SHP77 treated with DMSO at 0.1 percent for 48 hours (cell line): ENCODE measurements around the gene MID1IP1.

ENCODE experiments used
- DNase-seq: peaks from one replicate; lab custom pipeline; 2025; lab: John Stamatoyannopoulos, UW

MID1IP1 gene

DNA sequence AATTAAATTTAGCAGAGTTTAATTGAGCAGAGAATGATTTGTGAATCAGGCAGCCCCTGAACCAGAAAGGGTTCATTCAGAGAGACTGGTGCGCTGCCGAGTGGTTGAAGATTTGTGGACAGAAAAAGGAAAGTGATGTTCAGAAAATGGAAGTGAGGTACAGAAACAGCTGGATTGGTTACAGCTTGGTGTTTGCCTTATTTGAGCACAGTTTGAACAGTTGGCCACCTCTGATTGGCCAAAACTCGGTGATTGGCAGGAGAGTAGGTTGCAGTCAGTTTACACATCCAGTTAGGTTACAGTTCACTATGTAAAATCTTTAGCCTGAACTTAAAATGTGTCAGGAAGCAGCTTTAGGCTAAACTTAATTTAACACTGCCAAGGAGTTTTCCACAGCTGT is 14.9 kb downstream of the MID1IP1 start:
- no peak for DNase-seq

DNA sequence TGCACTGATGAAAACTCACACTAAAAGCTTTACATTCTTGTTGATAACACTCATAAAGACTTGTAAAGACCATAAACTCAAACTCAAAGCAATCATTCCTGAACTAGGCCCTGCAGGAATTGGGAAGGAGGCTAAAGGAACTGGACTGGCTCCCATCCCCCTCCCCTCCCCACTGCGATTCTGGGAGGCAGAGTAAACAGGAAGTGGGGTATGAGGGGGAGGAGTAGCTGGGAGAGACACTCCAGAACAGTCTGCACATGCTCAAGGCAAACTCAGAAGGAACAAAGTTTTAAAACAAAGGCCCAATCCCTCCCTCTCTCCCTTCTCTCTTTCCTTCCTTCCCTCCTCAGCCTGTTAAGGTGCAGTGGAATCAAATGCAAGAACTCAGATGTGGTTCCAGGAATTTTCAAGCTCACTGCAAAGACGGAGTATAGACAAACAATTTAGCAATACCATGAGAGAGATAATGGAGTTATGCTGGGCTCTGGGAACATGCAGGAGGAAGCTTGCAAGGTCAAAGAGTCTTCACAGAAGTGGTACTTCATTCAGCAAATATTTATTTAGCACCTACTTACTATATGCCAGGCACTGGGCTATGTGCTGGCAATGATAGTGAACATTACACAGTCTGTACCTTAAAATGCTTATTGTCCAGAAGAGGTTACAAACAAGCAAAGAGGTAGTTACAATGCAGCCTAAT is 15.9 kb downstream of the MID1IP1 start:
- DNase-seq, result no peak

DNA sequence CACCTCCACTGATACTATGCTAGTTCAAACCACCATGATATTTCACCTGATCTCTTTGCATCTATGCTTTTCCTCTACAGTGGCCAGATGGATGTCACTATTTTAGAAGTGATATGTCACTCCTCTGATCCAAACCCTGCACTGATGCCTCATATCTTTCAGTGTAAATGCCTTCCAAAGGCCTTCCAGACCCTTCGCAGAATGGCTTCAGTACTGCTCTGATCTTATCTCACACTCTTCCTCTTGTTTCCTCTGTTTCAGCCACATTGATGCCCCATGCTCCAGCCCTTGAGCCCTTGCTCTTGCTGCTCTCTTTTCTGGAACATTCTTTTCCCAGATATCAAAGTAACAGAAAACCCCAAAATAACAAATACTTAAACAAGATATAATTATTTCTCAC is 17.9 kb downstream of the MID1IP1 start:
- no peak for DNase-seq

DNA sequence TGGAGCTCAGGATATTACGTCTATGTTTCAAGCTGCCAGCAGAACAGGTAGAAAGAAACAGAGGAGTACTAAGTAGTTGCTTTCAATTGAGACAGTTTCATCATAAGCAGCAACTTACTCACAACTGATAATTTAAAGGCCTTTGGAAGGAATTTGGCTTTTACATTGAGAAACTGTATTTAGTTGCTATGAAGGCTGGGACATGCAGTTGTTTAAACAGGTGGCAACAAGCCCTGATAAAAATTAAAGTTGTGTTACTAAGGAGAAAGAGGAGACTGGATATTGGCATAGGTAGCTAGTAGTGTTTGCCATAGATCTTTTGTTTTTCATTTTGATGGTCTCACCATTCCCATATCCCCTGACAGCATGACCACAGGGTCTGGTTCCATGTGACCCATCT is 18.4 kb downstream of the MID1IP1 start:
- DNase-seq, result no peak

DNA sequence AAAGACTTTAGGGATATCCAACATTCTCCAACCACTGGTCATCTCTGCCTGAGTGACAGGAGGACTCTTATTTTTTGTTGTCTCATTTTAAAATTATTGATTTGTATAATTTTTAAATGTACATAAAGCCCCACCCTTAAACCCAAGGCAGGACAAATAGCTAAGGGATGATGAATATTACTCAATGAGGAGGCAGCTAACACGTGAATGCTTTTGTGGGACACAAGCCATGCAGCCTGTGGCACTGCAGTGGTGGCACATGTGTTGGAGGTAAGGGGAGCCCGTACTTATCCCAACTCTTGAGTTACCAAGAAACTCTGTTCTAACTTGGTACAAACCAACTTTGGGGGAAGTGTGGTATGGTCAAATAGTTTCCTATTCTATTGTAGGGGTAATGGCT is 19.5 kb downstream of the MID1IP1 start:
- DNase-seq, result no peak

DNA sequence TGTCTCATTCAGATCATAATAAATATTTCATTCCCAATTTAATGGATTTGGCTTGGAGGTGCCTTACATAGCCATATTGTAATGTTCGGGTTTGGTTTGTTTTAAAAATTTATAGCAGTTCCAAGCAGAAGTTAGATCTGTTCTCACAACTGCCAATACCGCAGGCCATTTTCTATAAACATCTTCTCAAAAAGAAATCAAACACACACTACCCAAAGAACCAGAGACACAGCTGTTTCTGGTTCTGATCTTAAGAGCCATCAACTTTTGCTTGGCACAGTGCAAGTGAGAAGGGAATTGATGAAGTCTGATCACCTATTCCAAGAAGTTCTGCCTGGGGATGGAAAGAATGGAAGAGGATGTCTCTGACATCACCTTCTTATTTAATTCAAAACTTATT is 22.9 kb downstream of the MID1IP1 start:
- no peak for DNase-seq

DNA sequence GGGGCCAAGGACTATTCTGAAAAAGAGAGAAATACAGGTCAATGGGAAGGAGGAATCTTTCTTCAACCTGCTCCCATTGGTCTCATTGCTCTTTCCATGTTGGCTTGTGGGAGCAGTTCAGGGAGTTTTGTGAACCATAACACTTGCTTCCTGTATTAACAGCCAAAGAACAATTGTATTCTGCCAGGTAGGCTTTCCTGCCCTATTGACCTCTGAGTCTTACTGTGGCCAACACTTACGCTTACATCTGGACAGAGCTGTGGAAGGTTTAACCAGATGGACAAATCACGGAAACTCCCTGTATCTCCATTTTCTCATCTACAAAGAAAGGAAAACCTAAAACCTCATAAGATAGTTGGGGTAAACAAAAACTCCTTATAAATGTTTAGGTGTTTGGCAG is 30.7 kb downstream of the MID1IP1 start:
- DNase-seq, result no peak

DNA sequence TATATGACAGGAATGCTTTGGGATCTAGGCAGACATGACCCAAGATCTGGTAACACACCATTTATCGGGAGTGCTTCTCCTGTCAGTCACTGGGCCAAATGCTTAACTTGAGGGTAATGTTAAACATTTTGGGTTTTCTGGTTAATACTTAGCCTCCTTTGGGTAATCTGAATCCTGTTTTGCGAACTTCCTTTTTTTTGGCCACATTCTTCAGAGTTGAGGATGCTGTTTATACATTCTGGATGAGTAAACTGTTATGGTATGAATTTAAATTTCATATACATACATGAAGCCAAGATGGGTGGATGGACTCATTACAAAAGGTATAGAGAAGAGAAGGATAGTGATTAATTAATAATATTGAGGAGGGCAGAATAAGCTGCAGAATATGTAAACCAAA is 36.1 kb downstream of the MID1IP1 start:
- DNase-seq, result no peak

DNA sequence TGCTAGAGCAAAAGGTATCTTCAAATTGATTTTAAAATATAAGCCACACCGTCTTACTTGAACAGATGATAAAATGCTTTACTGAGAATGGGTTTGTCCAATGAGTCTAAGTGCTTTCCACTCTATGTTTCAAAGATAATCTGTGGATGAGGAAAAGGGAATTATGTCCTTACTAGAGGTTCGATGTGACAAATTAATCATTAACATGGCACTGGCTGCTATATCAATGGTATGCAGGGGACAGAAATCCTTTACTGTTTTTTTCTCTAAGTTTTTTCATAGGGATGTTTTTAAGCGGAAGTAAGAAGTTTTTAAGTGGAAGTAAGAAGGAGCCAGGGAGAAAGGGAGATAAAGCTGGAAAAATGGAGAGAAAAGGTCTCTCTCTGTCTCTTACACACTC is 38.0 kb downstream of the MID1IP1 start:
- no peak for DNase-seq

DNA sequence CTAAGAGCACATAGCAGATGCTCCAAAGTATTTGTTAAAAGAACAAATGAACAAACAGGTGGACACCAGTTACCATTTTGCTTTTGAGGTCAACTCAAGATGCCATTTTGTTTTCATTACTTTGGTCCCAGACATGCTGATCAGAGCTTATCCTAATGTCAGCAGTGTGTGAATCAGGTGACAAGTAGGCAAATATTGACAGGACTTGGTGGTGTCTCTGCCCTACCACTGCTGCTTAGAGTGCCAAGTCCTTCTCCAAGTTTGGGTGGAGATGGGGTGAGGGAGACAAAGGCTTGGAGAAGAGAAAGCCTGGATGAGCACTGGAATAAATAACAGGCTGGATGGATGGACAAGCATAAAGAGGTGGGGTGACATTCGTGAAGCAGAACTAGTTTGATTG is 38.7 kb downstream of the MID1IP1 start:
- DNase-seq, result no peak

DNA sequence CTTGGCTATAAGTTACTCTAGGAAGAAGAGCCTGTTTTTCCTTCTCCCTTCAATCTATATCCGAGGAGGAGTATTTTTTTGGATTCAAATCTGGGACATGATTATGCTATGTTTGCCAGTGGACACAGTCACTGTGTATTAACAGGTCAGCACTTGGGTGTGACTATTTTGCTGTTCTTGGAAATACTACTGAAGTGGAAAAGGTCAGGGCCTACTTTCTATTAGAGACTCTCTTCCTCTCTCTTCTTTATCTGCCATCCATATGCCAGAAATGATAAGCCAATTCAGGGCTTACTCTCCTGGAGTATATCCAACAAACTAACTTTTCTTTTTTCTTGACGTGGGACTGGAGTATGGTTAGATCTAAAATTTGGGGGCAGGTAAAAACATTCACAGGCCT is 40.5 kb downstream of the MID1IP1 start:
- DNase-seq, result no peak

DNA sequence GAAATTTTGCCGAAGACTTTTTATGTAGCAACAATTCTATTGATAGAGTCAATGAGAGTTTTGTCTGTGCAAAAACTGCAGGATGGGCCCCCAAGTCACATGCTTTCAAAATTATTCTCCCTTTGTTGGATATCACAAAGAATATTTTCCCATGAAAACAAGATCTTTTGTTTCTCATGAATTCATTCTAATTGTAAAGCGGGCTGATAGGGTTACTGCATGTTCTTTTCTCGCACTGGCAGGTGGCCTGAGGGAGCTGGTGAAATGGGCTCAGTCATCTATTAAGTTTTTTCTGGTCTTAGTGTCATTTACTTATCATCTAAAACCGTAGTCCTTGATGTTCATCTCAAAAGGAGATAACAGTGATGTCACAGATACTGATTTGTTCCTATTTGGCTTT is 44.2 kb downstream of the MID1IP1 start:
- no peak for DNase-seq

DNA sequence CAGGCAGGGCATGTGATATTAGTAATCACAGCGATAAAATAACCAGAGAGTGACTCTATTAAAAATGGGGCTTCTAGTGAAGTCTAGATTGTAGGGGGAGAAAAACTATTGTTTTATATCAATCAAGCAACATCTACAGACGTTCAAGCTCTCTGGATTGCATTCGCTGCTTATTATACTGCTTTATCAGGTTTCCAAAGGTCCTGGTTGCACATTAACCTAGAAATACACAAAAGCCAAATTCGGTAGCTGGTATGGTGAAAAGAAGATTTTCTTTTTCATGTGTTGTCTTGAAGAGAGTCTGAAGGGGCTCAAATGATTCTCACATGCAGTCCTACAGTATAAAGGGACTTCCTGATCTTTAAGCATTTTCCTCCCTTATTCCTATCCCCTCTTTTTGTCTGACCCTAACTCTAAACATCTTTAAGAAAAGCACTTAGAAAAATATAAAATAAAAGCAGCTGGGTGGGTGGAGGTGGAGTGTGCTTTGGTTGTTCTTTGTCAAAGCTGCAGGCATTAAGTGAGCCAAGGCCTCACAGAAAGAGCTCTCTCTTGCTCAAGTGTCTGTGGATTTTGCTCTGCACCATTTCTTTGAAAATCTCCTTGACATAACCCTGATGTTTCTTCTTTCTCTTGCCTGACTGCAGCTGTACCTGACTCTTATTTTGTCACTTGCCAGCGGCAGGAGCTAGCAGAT is 46.1 kb downstream of the MID1IP1 start:
- no peak for DNase-seq

DNA sequence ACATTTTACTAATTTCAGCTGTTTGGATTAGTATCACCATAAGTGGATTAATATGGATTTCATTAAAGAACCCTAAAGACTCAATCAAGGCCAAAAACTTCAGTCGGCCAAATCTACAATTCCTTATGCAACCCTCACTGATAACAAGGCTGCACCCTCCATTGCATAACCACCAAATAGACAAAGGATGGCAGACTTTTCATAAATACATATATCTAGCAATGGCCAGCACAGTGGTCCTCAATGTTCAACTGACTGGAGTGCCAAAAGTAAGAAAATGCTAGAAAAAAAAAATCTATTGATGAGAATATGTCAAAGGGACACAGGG is 46.6 kb downstream of the MID1IP1 start:
- DNase-seq, result no peak

DNA sequence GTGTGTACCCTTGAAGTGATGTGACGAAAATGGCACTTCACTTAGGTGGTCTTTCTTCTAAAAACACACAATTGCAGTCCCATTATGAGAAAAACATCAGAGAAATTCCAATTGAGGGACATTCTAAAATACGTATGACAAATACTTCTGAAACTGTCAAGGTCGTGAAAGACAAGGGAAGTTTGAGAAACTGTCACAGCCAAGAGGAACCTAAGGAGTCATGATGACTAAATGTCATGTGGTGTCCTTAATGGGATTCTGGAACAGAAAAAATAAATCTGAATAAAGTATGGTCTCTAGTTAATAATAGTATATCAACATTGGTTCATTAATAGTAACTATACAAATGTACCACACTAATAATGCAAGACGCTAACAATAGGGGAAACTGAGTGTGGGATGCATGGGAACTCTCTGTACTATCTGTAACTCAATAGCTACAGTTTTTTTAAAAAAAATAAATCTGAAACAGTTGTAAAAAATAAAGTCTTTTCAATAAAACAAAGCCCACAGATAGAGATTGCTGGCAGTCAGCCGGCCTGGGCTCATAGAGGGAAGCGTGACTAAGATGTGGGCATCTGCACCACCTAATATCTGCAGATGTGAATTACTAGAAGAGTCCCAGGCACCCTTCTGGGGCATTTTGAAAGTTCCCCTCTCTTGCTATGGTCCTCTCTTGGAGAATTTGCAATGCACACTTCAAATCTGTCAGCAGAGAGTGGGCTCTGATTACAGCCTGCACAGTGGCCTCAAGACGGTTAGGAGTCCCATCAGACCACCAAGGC is 47.6 kb downstream of the MID1IP1 start:
- no peak for DNase-seq

DNA sequence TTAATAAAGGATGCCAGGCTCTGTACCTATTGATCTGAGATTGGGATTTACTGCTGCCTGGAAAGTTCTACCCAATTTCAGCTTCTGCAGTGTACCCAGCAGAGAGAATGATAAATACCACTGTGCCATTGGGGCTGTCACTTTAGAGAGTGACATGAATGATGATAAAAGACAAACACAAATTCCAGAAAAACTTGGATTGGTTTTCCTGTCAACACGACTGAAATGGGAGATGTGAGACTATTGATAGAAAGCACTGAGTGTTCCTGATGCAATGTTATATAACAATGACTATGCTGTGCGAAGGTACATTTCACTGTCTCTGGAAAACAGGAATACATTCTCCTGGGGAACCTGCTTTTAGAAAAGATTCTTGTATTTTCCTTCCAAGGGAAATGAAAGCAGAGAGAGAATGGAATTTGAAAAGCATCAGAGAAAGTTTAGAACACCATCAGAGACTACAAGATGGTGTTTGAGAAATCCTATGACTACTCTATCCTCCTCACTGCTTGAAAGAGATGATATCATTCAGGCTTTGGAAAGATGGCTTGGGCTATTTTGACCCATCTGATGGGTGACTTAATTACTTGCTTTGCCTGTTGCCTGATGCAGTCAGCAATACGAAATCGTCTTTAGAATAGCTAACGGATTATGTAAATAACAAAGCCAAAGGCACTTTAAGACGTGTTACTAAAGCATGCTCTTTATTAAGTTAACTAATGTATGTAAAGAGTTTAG is 49.7 kb downstream of the MID1IP1 start:
- DNase-seq, result no peak

DNA sequence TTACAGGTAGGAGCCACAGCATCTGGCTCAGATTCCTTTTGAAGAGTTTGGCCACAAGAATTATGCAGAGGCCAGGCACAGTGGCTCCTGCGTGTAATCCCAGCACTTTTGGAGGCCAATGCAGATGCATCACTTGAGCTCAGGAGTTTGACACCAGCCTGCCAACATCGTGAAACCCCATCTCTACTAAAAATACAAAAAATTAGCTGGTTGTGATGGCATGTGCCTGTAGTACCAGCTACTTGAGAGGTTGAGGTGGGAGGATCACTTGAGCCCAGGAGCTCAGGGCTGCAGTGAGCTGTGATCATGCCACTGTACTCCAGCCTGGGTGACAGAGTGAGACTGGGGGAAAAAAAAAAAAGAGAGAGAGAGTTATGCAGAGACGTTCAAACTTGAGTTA is 53.0 kb downstream of the MID1IP1 start:
- DNase-seq, result no peak
